GM21381 (cell line): ENCODE results near the gene PRDM5.

Source experiments
- ATAC-seq: cut with Tn5 transposase; IDR thresholded peaks from one replicate; pipeline ENCODE4 v1.9.1; 2021; ENCODE audit warnings: mild to moderate bottlenecking, moderate library complexity; ENCODE audit not compliant: unreplicated experiment

PRDM5 gene

DNA sequence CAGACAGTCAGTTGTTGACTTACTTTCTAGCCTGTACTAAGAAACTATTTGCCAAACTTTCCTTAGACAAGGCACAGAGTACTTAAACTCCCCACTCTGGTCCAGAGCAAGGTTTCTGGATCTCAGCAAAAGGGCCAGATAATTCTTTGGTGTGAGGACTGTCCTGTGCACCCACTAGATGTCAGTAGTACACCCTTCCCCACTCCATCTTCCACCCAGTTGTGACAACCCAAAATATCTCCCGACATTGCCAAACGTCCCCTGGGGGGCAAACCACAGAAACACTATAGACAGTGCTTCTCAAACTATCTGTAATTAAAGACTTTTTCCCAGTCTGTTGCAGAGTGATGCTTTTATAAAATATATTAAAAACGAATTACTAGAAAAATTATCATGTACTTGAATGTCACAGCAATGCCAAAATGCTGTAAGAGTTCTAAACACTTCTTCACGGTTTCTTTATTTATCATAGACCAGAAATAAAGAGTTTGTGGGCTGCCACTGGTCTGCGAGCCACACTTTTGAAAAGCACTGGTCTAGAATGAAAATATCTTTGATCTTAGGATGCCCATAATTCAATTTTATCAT lies 203.5 kb downstream of the PRDM5 start:
- ATAC-seq = peak; percentile 63

GRCh38 chr4:120716346-120716745 lies 206.2 kb downstream of the PRDM5 start:
- no peak for ATAC-seq

GRCh38 chr4:120714417-120715010 lies 208.0 kb downstream of the PRDM5 start:
- ATAC-seq = no peak

DNA sequence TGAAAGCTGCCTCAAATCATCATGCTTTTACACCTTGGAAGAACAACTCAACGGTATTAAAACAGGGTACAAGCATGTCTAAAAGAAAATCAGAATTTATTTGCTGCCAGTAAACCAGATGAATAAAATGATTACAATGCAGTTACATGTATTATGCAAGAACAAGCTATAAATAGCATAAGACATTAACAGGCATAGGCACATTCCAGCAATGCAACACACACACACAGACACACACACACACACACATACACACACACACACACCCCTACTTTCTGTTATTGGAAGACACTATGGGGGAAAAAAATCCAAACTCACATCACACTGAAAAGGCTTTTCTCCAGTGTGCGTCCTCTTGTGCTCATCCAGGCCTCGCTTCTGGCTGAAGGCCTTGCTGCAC lies 212.5 kb downstream of the PRDM5 start:
- no peak for ATAC-seq

- ATAC-seq = no peak
These were observed 218.0 kb downstream of the PRDM5 start for GRCh38 chr4:120704538-120704937.

- ATAC-seq = no peak
These were observed 218.6 kb downstream of the PRDM5 start for GRCh38 chr4:120703908-120704307.

DNA sequence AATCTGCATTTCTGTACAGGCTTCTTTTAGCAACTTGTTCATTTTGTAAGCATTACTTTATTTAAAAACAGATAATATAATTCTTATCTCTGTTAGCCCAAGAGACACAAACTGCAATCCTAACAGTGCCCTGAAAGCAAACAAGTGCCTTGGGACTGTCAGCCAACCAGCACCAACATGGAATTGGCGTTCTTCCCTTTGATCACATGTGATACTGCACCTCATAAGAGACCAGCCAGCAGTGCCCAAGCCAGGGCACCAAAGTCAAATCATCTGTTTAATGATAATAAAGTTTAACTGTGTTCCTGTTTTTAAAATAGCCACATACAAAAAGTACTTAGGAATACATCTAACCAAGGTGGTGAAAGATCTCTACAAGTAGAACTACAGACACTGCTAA lies 223.2 kb downstream of the PRDM5 start:
- no peak for ATAC-seq

- no peak for ATAC-seq
These were observed 227.6 kb downstream of the PRDM5 start for GRCh38 chr4:120694973-120695372.

DNA sequence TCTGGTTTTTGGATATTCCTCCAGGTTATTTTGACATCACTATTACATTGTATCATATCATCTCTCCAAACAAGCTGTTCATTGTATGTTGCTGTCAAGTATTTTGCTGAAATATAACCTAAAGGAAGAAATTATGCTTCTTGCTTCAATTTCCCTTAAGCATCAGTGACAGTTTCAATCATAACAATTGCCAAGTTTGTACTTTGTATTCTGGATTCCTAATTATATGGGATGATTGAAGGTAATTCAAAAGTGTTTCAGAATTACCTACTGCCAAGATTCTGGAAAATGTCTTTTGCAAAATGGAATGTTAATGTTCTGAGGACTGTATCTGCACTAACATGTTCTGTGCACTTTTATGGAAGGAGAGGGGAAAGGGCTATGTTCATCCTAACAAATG lies 228.7 kb downstream of the PRDM5 start:
- ATAC-seq = no peak

- ATAC-seq = no peak
These were observed 229.6 kb downstream of the PRDM5 start for GRCh38 chr4:120692964-120693363.

- no peak for ATAC-seq
These were observed 231.0 kb downstream of the PRDM5 start for GRCh38 chr4:120691536-120691935.

- no peak for ATAC-seq
These were observed 231.4 kb downstream of the PRDM5 start for GRCh38 chr4:120691106-120691505.

GRCh38 chr4:120688791-120689190 lies 233.7 kb downstream of the PRDM5 start:
- ATAC-seq = no peak

DNA sequence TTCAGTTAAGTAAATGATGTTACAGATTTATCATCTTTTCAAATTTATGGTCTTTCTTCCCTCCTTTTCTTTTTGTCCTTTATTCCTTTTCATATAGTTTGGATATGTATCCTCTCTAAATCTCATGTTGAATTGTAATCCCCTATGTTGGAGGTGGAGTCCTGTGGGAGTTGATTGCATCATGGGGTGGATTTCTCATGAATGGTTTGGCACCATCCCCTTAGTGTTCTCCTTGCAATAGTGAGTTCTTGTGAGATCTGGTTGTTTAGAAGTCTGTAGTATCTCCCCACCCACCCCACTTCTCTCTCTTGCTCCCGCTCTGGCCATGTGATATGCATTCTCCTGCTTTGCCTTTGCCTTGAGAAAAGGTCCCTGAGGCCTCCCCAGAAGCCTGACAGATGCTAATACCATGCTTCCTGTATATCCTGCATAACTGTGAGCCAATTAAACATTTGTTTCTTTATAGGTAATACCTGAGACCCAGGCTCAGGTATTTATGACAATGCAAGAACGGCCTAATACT lies 236.7 kb downstream of the PRDM5 start:
- no peak for ATAC-seq

DNA sequence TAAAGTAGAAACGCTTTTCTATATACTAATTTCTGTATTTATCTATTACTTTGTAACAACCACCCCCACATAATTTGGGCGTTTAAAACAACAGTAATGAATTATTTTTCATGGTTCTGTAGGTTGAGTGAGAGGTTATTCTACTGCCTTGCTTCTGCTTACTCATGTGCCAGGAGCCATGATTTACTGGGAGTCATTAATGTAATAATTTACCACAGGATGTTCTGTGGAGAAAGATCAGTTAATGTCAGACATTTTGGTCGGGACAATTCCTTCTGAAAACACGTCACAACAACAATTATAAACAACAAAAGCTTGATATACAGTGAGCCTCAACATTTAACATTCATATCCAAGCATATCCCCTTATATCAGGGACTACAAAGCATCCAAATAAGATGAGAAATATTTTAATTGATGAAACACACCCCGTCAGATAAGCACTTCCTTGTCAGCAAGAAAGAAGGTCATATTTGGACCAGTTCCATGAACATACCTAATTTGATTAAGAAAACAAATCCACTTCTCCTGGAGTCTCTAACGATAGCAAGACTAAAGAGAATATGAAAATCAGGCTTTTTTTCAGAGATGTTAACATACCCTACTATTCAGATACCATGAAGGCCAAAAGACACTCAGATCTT lies 238.5 kb downstream of the PRDM5 start:
- ATAC-seq = no peak

- ATAC-seq = no peak
These were observed 239.5 kb downstream of the PRDM5 start for GRCh38 chr4:120682981-120683380.

GRCh38 chr4:120680647-120681228 lies 241.8 kb downstream of the PRDM5 start:
- ATAC-seq = no peak

DNA sequence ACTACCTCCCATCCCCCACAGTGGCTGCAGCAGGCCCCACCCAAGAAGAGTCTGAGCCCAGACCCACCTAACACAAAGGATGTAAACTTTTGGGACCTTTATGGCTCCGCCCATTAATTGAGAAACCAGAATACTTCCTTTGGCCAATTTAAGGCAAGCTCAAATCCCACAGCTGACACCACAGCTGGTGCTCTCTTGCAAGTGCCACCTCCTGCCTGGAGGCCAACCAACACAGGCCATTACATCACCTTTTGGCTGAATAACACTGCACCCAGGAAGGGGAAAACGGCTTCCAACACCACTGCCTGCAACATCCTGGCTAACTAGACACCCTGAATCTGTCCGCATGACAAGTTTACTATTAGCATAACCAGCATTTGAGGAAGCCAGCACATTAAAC lies 248.8 kb downstream of the PRDM5 start:
- no peak for ATAC-seq

GRCh38 chr4:120672558-120673147 lies 249.9 kb downstream of the PRDM5 start:
- ATAC-seq = no peak

GRCh38 chr4:120672076-120672475 lies 250.4 kb downstream of the PRDM5 start:
- ATAC-seq = no peak

DNA sequence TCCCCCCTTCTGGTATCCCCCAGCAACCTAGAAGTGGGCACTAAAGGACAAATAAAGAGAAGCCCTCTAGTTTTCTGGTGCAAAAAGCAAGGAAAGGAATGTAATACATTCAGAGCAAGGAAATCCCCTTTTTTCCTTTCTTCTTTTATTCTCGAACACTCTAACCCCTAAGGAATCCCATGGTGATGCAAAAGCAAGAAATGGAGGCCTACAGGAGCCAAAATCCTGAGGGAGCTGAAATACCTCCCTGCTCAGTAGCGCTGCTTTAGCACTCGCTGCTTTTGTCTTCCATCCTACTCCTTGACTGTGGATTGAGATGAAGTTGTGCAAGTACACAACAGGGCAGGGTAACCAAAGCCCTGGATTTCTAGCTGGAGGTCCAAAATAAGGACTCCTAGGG lies 251.0 kb downstream of the PRDM5 start:
- ATAC-seq = no peak

DNA sequence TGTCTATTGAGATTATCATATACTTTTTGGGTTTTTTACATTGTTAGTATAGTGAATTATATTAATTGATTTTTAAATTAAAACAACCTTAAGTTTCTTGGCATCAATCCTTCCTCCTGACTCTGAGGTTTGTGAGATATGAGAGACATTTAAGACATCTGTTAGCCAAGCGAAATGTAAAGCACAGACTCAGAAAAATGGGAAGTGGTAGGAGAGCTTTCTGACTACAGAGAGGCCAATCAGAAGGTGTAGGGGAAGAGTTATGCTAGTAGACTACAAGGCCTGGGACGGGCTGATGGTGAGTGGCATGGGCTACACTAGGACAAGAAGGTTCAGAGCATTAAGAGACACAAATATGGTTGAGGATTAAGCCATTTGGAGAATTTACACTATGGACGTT lies 255.4 kb downstream of the PRDM5 start:
- no peak for ATAC-seq
